Activated naive CD4-positive, alpha-beta T cell treated with anti-CD3 and anti-CD28 coated beads for 36 hours (primary cell): ENCODE data around the gene LKAAEAR1. TPM values are rescaled to one million over a fixed set of nuclear protein-coding genes. Genes with fewer than 3 reads are reported as not detected.

Experiments
- CTCF ChIA-PET: fragments of 350-600 bp; sonication (Branson Sonifier 250); formaldehyde crosslinking; loops from one replicate; lab custom pipeline; 2021; ENCODE audit warnings: antibody characterized with exemption; lab: Charles Lee
- DNase-seq: peaks from one replicate; pipeline ENCODE4 v3.0.0-alpha.2; 2020
- H3K27ac Mint-ChIP-seq: one replicate; pipeline ENCODE4 v1.8.0; 2021; ENCODE audit warnings: mild to moderate bottlenecking, mixed read lengths
- H3K27me3 Mint-ChIP-seq: one replicate; pipeline ENCODE4 v1.8.0; 2021; ENCODE audit warnings: low read depth, mixed read lengths
- H3K36me3 Mint-ChIP-seq: one replicate; pipeline ENCODE4 v1.8.0; 2021; ENCODE audit warnings: low read depth, mixed read lengths
- H3K4me1 Mint-ChIP-seq: one replicate; pipeline ENCODE4 v1.8.0; 2021; ENCODE audit warnings: low read depth, mixed read lengths
- H3K4me3 Mint-ChIP-seq: one replicate; pipeline ENCODE4 v1.8.0; 2021; ENCODE audit warnings: mild to moderate bottlenecking, moderate library complexity, mixed read lengths
- H3K9me3 Mint-ChIP-seq: one replicate; pipeline ENCODE4 v1.8.0; 2021; ENCODE audit warnings: mixed read lengths
- intact Hi-C: fragments of 100-400 bp; cut with micrococcal nuclease; formaldehyde crosslinking; loops from one replicate; pipeline ENCODE4 v1.15.1; 2023
- total RNA-seq, 2 experiments: library from RNA; stranded (reverse); gene quantifications; one replicate each; pipeline ENCODE4 v1.2.3, GENCODE V29; 2021

The LKAAEAR1 gene
- total RNA-seq, 2 experiments from 2014 or later: 0.33 to 0.62 TPM

GRCh38 chr20:64040231-64041039 is 43.8 kb downstream of the LKAAEAR1 start:
- no peaks in the 10 kb centered on the region for H3K36me3 Mint-ChIP-seq
- H3K4me3 Mint-ChIP-seq: no peak overlapping the region
- CTCF ChIA-PET: interaction anchor here (0.9 to 5.3 kb wide), 13 partner anchors 13 to 216 kb away, joined by 3 to 39 read pairs (median 8); partner anchors contain the start of genes LKAAEAR1, PCMTD2, PRPF6 and SAMD10
- H3K27me3 Mint-ChIP-seq: peaks cover 2% of the 10 kb centered on the region
- no peaks in the 10 kb centered on the region for H3K9me3 Mint-ChIP-seq
- no peak for DNase-seq
- no peak overlapping the region for H3K27ac Mint-ChIP-seq
- intact Hi-C loops: no loop called here
- H3K4me1 Mint-ChIP-seq: peaks cover 38% of the 10 kb centered on the region

- Mint-ChIP-seq H3K4me1 (peaks cover 46% of the 10 kb centered on the region), H3K9me3 (no peaks in the 10 kb centered on the region), H3K27me3 (peaks cover 2% of the 10 kb centered on the region), H3K4me3 (peak overlapping the region; percentile 67), H3K36me3 (no peaks in the 10 kb centered on the region), H3K27ac (no peak overlapping the region)
- intact Hi-C loops: loop anchor here (1.0 to 5.0 kb wide), 5 partner anchors 18 to 501 kb away; no protein-coding TSS in a partner anchor
- CTCF ChIA-PET: interaction anchor here (0.6 to 5.3 kb wide), 23 partner anchors 8 to 217 kb away, joined by 3 to 39 read pairs (median 5); partner anchors contain the start of genes LKAAEAR1, PCMTD2, PRPF6 and SAMD10
- DNase-seq: no peak
Observed at GRCh38 chr20:64039293-64040160, 44.7 kb downstream of the LKAAEAR1 start.

- H3K36me3 Mint-ChIP-seq: peaks cover 1% of the 10 kb centered on the region
- intact Hi-C loops: loop anchor here (1.0 to 5.0 kb wide), 6 partner anchors 19 to 500 kb away; no protein-coding TSS in a partner anchor
- no peaks in the 10 kb centered on the region for H3K9me3 Mint-ChIP-seq
- peak overlapping the region; percentile 67 for H3K4me3 Mint-ChIP-seq
- H3K27ac Mint-ChIP-seq: no peak overlapping the region
- H3K27me3 Mint-ChIP-seq: peaks cover 2% of the 10 kb centered on the region
- H3K4me1 Mint-ChIP-seq: peaks cover 53% of the 10 kb centered on the region
- CTCF ChIA-PET: interaction anchor here (0.6 to 5.3 kb wide), 25 partner anchors 8 to 501 kb away, joined by 3 to 39 read pairs (median 5); partner anchors contain the start of genes LKAAEAR1, PCMTD2, PRPF6 and PTK6
- DNase-seq: peak; percentile 84
Observed at GRCh38 chr20:64038565-64039292, 45.5 kb downstream of the LKAAEAR1 start.

- H3K4me3 Mint-ChIP-seq: peak overlapping the region; percentile 32
- intact Hi-C loops: loop anchor here (1.0 to 5.0 kb wide), 3 partner anchors 45 to 131 kb away; no protein-coding TSS in a partner anchor
- H3K36me3 Mint-ChIP-seq: peaks cover 2% of the 10 kb centered on the region
- peaks cover 2% of the 10 kb centered on the region for H3K27me3 Mint-ChIP-seq
- CTCF ChIA-PET: interaction anchor here (0.7 to 5.3 kb wide), 15 partner anchors 9 to 219 kb away, joined by 3 to 39 read pairs (median 8); partner anchors contain the start of genes LKAAEAR1, PCMTD2, PRPF6 and SAMD10
- DNase-seq: no peak
- no peak overlapping the region for H3K27ac Mint-ChIP-seq
- no peaks in the 10 kb centered on the region for H3K9me3 Mint-ChIP-seq
- peaks cover 53% of the 10 kb centered on the region for H3K4me1 Mint-ChIP-seq
Observed at GRCh38 chr20:64038224-64038564, 46.0 kb downstream of the LKAAEAR1 start.

- Mint-ChIP-seq H3K27me3 (peaks cover 2% of the 10 kb centered on the region), H3K9me3 (no peaks in the 10 kb centered on the region), H3K4me3 (peak overlapping the region; percentile 39), H3K27ac (no peak overlapping the region), H3K36me3 (peaks cover 2% of the 10 kb centered on the region), H3K4me1 (peaks cover 53% of the 10 kb centered on the region)
- CTCF ChIA-PET: interaction anchor here (0.7 to 5.3 kb wide), 15 partner anchors 10 to 219 kb away, joined by 3 to 39 read pairs (median 8); partner anchors contain the start of genes LKAAEAR1, PCMTD2, PRPF6 and SAMD10
- intact Hi-C loops: loop anchor here (1.0 to 5.0 kb wide), 3 partner anchors 45 to 130 kb away; no protein-coding TSS in a partner anchor
- DNase-seq: no peak
Observed at GRCh38 chr20:64037498-64038213, 46.5 kb downstream of the LKAAEAR1 start.

- intact Hi-C loops: loop anchor here (5.0 kb wide), 1 partner anchor 130 kb away; no protein-coding TSS in a partner anchor
- no peak overlapping the region for H3K4me3 Mint-ChIP-seq
- H3K27ac Mint-ChIP-seq: no peak overlapping the region
- CTCF ChIA-PET: interaction anchor here (0.7 to 5.3 kb wide), 4 partner anchors 14 to 84 kb away, joined by 3 to 39 read pairs (median 18); partner anchors contain the start of genes PRPF6 and SAMD10
- no peaks in the 10 kb centered on the region for H3K9me3 Mint-ChIP-seq
- peaks cover 2% of the 10 kb centered on the region for H3K27me3 Mint-ChIP-seq
- no peak for DNase-seq
- peaks cover 53% of the 10 kb centered on the region for H3K4me1 Mint-ChIP-seq
- peaks cover 2% of the 10 kb centered on the region for H3K36me3 Mint-ChIP-seq
Observed at GRCh38 chr20:64037199-64037497, 47.0 kb downstream of the LKAAEAR1 start.

- Mint-ChIP-seq H3K4me1 (peaks cover 52% of the 10 kb centered on the region), H3K27me3 (peaks cover 2% of the 10 kb centered on the region), H3K4me3 (peak overlapping the region; percentile 4), H3K36me3 (peaks cover 2% of the 10 kb centered on the region), H3K9me3 (no peaks in the 10 kb centered on the region), H3K27ac (no peak overlapping the region)
- DNase-seq: peak; percentile 38
- CTCF ChIA-PET: interaction anchor here (0.7 to 5.3 kb wide), 6 partner anchors 13 to 399 kb away, joined by 3 to 39 read pairs (median 4); partner anchors contain the start of genes PRPF6 and SAMD10
- intact Hi-C loops: loop anchor here (5.0 kb wide), 1 partner anchor 129 kb away; no protein-coding TSS in a partner anchor
Observed at GRCh38 chr20:64036346-64037198, 47.6 kb downstream of the LKAAEAR1 start.

- peaks cover 48% of the 10 kb centered on the region for H3K4me1 Mint-ChIP-seq
- peaks cover 2% of the 10 kb centered on the region for H3K27me3 Mint-ChIP-seq
- intact Hi-C loops: loop anchor here (5.0 kb wide), 1 partner anchor 129 kb away; no protein-coding TSS in a partner anchor
- H3K27ac Mint-ChIP-seq: peak within 1 kb of the TSS; percentile 88
- H3K36me3 Mint-ChIP-seq: peaks cover 2% of the 10 kb centered on the region
- CTCF ChIA-PET: interaction anchor here (0.7 to 1.5 kb wide), 3 partner anchors 13 to 398 kb away, joined by 3 to 4 read pairs (median 4); no protein-coding TSS in a partner anchor
- no peaks in the 10 kb centered on the region for H3K9me3 Mint-ChIP-seq
- no peak for DNase-seq
- H3K4me3 Mint-ChIP-seq: peak within 1 kb of the TSS; percentile 4
Observed at GRCh38 chr20:64035933-64036345, 48.3 kb downstream of the LKAAEAR1 start, which contains the start of gene C20orf204. C20orf204 (plus strand) TSS chr20:64036182; CDS start chr20:64036324, 142 bp downstream.

GRCh38 chr20:64035066-64035932 is 48.9 kb downstream of the LKAAEAR1 start:
- peaks cover 4% of the 10 kb centered on the region for H3K36me3 Mint-ChIP-seq
- H3K4me1 Mint-ChIP-seq: peaks cover 46% of the 10 kb centered on the region

More at GRCh38 chr20:64035066-64035932, 48.9 kb downstream of the LKAAEAR1 start:
- intact Hi-C loops: loop anchor here (5.0 kb wide), 1 partner anchor 128 kb away; no protein-coding TSS in a partner anchor
- H3K27ac Mint-ChIP-seq: peak overlapping the region; percentile 88
- no peak overlapping the region for H3K4me3 Mint-ChIP-seq
- DNase-seq: peak; percentile 61
- H3K9me3 Mint-ChIP-seq: no peaks in the 10 kb centered on the region
- CTCF ChIA-PET: interaction anchor here (0.7 to 1.5 kb wide), 2 partner anchors 19 to 398 kb away, joined by 3 to 4 read pairs; no protein-coding TSS in a partner anchor
- H3K27me3 Mint-ChIP-seq: peaks cover 2% of the 10 kb centered on the region
